CD4-positive, CD25-positive, alpha-beta regulatory T cell (primary cell): ENCODE measurements around the gene ASIC2. TPM values are rescaled to one million over a fixed set of nuclear protein-coding genes. Genes with fewer than 3 reads are reported as not detected.

Experiments
- ATAC-seq, 2 donors: fragments of 150-1000 bp; cut with Tn5 transposase; one replicate each; pipeline ENCODE4 v1.10.0; 2021; ENCODE audit warnings: low read depth in 2 of 2, moderate number of reproducible peaks in 2 of 2, moderate library complexity in 1 of 2
- DNase-seq, 3 donors: peaks; one replicate each; pipeline versions ENCODE4 v3.0.0 to v3.0.0-alpha.2; 2012 to 2022; ENCODE audit warnings: mixed read lengths in 1 of 3
- H3K27ac ChIP-seq: one replicate; pipeline ENCODE4 v1.7.0; 2013; ENCODE audit warnings: mild to moderate bottlenecking, low read length; ENCODE audit not compliant: insufficient read depth, poor library complexity, severe bottlenecking
- H3K27me3 ChIP-seq: one replicate; pipeline ENCODE4 v1.7.0; 2013; ENCODE audit warnings: low read length; ENCODE audit not compliant: control insufficient read depth, insufficient read depth
- H3K36me3 ChIP-seq: one replicate; pipeline ENCODE4 v1.7.0; 2013; ENCODE audit warnings: mild to moderate bottlenecking, low read length, moderate library complexity; ENCODE audit not compliant: control insufficient read depth, insufficient read depth
- H3K4me1 ChIP-seq: 2 replicates; pipeline ENCODE4 v1.7.0; 2013; ENCODE audit warnings: mild to moderate bottlenecking, low read length; ENCODE audit not compliant: insufficient read depth, control insufficient read depth, poor library complexity, severe bottlenecking
- H3K4me3 ChIP-seq: one replicate; pipeline ENCODE4 v1.7.0; 2013; ENCODE audit warnings: low read depth, mild to moderate bottlenecking, low read length, moderate library complexity
- H3K9me3 ChIP-seq, 2 experiments: 1 replicate in 1 of 2; 2 replicates in 1 of 2; pipeline ENCODE4 v1.7.0; 2013; ENCODE audit warnings: low read length in 2 of 2, mild to moderate bottlenecking in 1 of 2, moderate library complexity in 1 of 2; ENCODE audit not compliant: control insufficient read depth in 2 of 2
- H3K27ac Mint-ChIP-seq, 3 donors: one replicate each; pipeline ENCODE4 v1.8.0; 2020 to 2022; ENCODE audit warnings: mild to moderate bottlenecking in 3 of 3, mixed read lengths in 3 of 3, moderate library complexity in 2 of 3
- H3K27me3 Mint-ChIP-seq: one replicate; pipeline ENCODE4 v1.8.0; 2022; ENCODE audit warnings: mild to moderate bottlenecking, mixed read lengths
- H3K36me3 Mint-ChIP-seq: one replicate; pipeline ENCODE4 v1.8.0; 2020; ENCODE audit warnings: mixed read lengths
- H3K4me1 Mint-ChIP-seq, 4 donors: one replicate each; pipeline ENCODE4 v1.8.0; 2020 to 2022; ENCODE audit warnings: mixed read lengths in 4 of 4, mild to moderate bottlenecking in 1 of 4
- H3K4me3 Mint-ChIP-seq, 4 donors: one replicate each; pipeline ENCODE4 v1.8.0; 2020 to 2022; ENCODE audit warnings: mild to moderate bottlenecking in 4 of 4, mixed read lengths in 4 of 4, moderate library complexity in 3 of 4
- H3K9me3 Mint-ChIP-seq, 7 donors: one replicate each; pipeline ENCODE4 v1.8.0; 2020 to 2022; ENCODE audit warnings: mixed read lengths in 7 of 7, mild to moderate bottlenecking in 3 of 7, moderate library complexity in 2 of 7
- polyA plus RNA-seq, 4 donors: library from polyadenylated mRNA; unstranded; fragments of 300-500 nt; fragmentation: Illumina TruSeq; gene quantifications; one replicate each; pipeline ENCODE4 v1.2.3, GENCODE V29; 2021
- total RNA-seq: library from RNA; stranded (reverse); gene quantifications from one replicate; pipeline ENCODE4 v1.2.3, GENCODE V29; 2022

Gene ASIC2
- total and polyA plus RNA-seq, 5 donors from 2014 or later, result not detected

- ATAC-seq (no peak), DNase-seq (no peak)
- Histone ChIP-seq H3K27me3 (peaks cover 4% of the 10 kb centered on the region), H3K4me1 (no peaks in the 10 kb centered on the region), H3K36me3 (no peaks in the 10 kb centered on the region), H3K27ac (no peak overlapping the region), H3K9me3 (no peaks in the 10 kb centered on the region), H3K4me3 (no peak overlapping the region)
- H3K27me3 Mint-ChIP-seq, result no peaks in the 10 kb centered on the region
- no peak overlapping the region for H3K4me3 Mint-ChIP-seq
- no peak overlapping the region for H3K27ac Mint-ChIP-seq
- H3K4me1 Mint-ChIP-seq, result peaks cover 0 to under 1% (median 0%) of the 10 kb centered on the region in 4 donors
- H3K36me3 Mint-ChIP-seq, result no peaks in the 10 kb centered on the region
- H3K9me3 Mint-ChIP-seq, result peaks cover 0 to 1% (median 0%) of the 10 kb centered on the region in 7 donors
Measured at GRCh38 chr17:33228548-33228947, 64.5 kb downstream of the ASIC2 start.

- no peaks in the 10 kb centered on the region for H3K27me3 Mint-ChIP-seq
- Histone ChIP-seq H3K9me3 (no peaks in the 10 kb centered on the region), H3K36me3 (no peaks in the 10 kb centered on the region), H3K4me3 (no peak overlapping the region), H3K4me1 (no peaks in the 10 kb centered on the region), H3K27ac (no peak overlapping the region), H3K27me3 (peaks cover 4% of the 10 kb centered on the region)
- H3K27ac Mint-ChIP-seq, result no peak overlapping the region
- no peak for DNase-seq
- no peak overlapping the region for H3K4me3 Mint-ChIP-seq
- peaks cover 0 to 1% (median 0%) of the 10 kb centered on the region in 7 donors for H3K9me3 Mint-ChIP-seq
- no peaks in the 10 kb centered on the region for H3K36me3 Mint-ChIP-seq
- no peak for ATAC-seq
- no peaks in the 10 kb centered on the region for H3K4me1 Mint-ChIP-seq
Measured at GRCh38 chr17:33227911-33228310, 65.2 kb downstream of the ASIC2 start.

- Histone ChIP-seq H3K4me3 (no peak overlapping the region), H3K36me3 (no peaks in the 10 kb centered on the region), H3K9me3 (no peaks in the 10 kb centered on the region), H3K27ac (no peak overlapping the region), H3K27me3 (peaks cover 4% of the 10 kb centered on the region), H3K4me1 (no peaks in the 10 kb centered on the region)
- ATAC-seq (no peak), DNase-seq (no peak)
- Mint-ChIP-seq H3K4me1 (no peaks in the 10 kb centered on the region), H3K4me3 (no peak overlapping the region), H3K9me3 (peaks cover 0 to 1% (median 0%) of the 10 kb centered on the region in 7 donors), H3K27me3 (no peaks in the 10 kb centered on the region), H3K27ac (no peak overlapping the region), H3K36me3 (no peaks in the 10 kb centered on the region)
Measured at GRCh38 chr17:33225994-33226393, 67.1 kb downstream of the ASIC2 start.

- no peak for ATAC-seq
- peaks cover 4% of the 10 kb centered on the region for H3K27me3 ChIP-seq
- no peaks in the 10 kb centered on the region for H3K36me3 ChIP-seq
- Mint-ChIP-seq H3K27me3 (no peaks in the 10 kb centered on the region), H3K36me3 (no peaks in the 10 kb centered on the region), H3K4me3 (no peak overlapping the region), H3K27ac (no peak overlapping the region), H3K4me1 (no peaks in the 10 kb centered on the region), H3K9me3 (peaks cover 0 to 1% (median 0%) of the 10 kb centered on the region in 7 donors)
- no peak overlapping the region for H3K4me3 ChIP-seq
- H3K9me3 ChIP-seq, result no peaks in the 10 kb centered on the region
- no peaks in the 10 kb centered on the region for H3K4me1 ChIP-seq
- DNase-seq, result no peak
- H3K27ac ChIP-seq, result no peak overlapping the region
Measured at GRCh38 chr17:33225509-33225908, 67.6 kb downstream of the ASIC2 start.

- Histone ChIP-seq H3K4me3 (no peak overlapping the region), H3K4me1 (no peaks in the 10 kb centered on the region), H3K36me3 (no peaks in the 10 kb centered on the region), H3K9me3 (no peaks in the 10 kb centered on the region), H3K27me3 (peaks cover 6% of the 10 kb centered on the region), H3K27ac (no peak overlapping the region)
- no peaks in the 10 kb centered on the region for H3K36me3 Mint-ChIP-seq
- no peak overlapping the region for H3K4me3 Mint-ChIP-seq
- ATAC-seq, result no peak
- H3K4me1 Mint-ChIP-seq, result no peaks in the 10 kb centered on the region
- H3K9me3 Mint-ChIP-seq, result no peaks in the 10 kb centered on the region
- H3K27me3 Mint-ChIP-seq, result no peaks in the 10 kb centered on the region
- H3K27ac Mint-ChIP-seq, result no peak overlapping the region
- no peak for DNase-seq
Measured at GRCh38 chr17:33220036-33220435, 73.1 kb downstream of the ASIC2 start.

GRCh38 chr17:33218698-33219601 lies 74.1 kb downstream of the ASIC2 start:
- no peaks in the 10 kb centered on the region for H3K4me1 Mint-ChIP-seq
- no peak overlapping the region for H3K4me3 Mint-ChIP-seq
- H3K9me3 ChIP-seq, result no peaks in the 10 kb centered on the region
- no peak overlapping the region for H3K4me3 ChIP-seq
- no peaks in the 10 kb centered on the region for H3K36me3 ChIP-seq
- H3K4me1 ChIP-seq, result no peaks in the 10 kb centered on the region
- H3K36me3 Mint-ChIP-seq, result no peaks in the 10 kb centered on the region
- H3K27ac Mint-ChIP-seq, result no peak overlapping the region
- H3K27me3 ChIP-seq, result peaks cover 2% of the 10 kb centered on the region
- no peak for DNase-seq
- H3K27me3 Mint-ChIP-seq, result no peaks in the 10 kb centered on the region
- no peak overlapping the region for H3K27ac ChIP-seq
- no peaks in the 10 kb centered on the region for H3K9me3 Mint-ChIP-seq
- ATAC-seq, result no peak

- no peaks in the 10 kb centered on the region for H3K36me3 ChIP-seq
- Mint-ChIP-seq H3K9me3 (no peaks in the 10 kb centered on the region), H3K27ac (no peak overlapping the region), H3K4me1 (no peaks in the 10 kb centered on the region), H3K4me3 (no peak overlapping the region), H3K27me3 (no peaks in the 10 kb centered on the region), H3K36me3 (no peaks in the 10 kb centered on the region)
- DNase-seq (no peak), ATAC-seq (no peak)
- H3K9me3 ChIP-seq, result no peaks in the 10 kb centered on the region
- H3K27me3 ChIP-seq, result peaks cover 2% of the 10 kb centered on the region
- H3K27ac ChIP-seq, result no peak overlapping the region
- no peak overlapping the region for H3K4me3 ChIP-seq
- H3K4me1 ChIP-seq, result no peaks in the 10 kb centered on the region
Measured at GRCh38 chr17:33217891-33218290, 75.2 kb downstream of the ASIC2 start.

GRCh38 chr17:33214996-33215395 lies 78.1 kb downstream of the ASIC2 start:
- no peaks in the 10 kb centered on the region for H3K9me3 Mint-ChIP-seq
- H3K4me3 ChIP-seq, result no peak overlapping the region
- no peaks in the 10 kb centered on the region for H3K4me1 ChIP-seq
- no peak overlapping the region for H3K27ac ChIP-seq
- H3K36me3 Mint-ChIP-seq, result no peaks in the 10 kb centered on the region
- H3K27ac Mint-ChIP-seq, result no peak overlapping the region
- H3K9me3 ChIP-seq, result no peaks in the 10 kb centered on the region
- H3K27me3 ChIP-seq, result peaks cover 2% of the 10 kb centered on the region
- no peak for DNase-seq
- ATAC-seq, result no peak
- H3K27me3 Mint-ChIP-seq, result no peaks in the 10 kb centered on the region
- H3K36me3 ChIP-seq, result no peaks in the 10 kb centered on the region
- H3K4me1 Mint-ChIP-seq, result no peaks in the 10 kb centered on the region
- no peak overlapping the region for H3K4me3 Mint-ChIP-seq
